Lower leg skin (tissue), 4 donors: Measurements from ENCODE around the gene CYB561D2. TPM values are rescaled to one million over a fixed set of nuclear protein-coding genes. Genes with fewer than 3 reads are reported as not detected.

Experiments used
- DNase-seq, 2 donors: peaks; one replicate each; pipeline ENCODE4 v3.0.0-alpha.2; 2019; ENCODE audit warnings: low spot score in 2 of 2
- H3K4me3 ChIP-seq: fragments of 200-600 bp; sonication (generic); 2 replicates; pipeline ENCODE4 v1.5.1; 2017; ENCODE audit warnings: mild to moderate bottlenecking, low read depth; ENCODE audit not compliant: poor library complexity, severe bottlenecking
- POLR2A ChIP-seq, 2 donors: fragments of 450-650 bp; IDR thresholded peaks; one replicate each; pipeline ENCODE4 v1.6.1; 2016 to 2017; ENCODE audit warnings: antibody characterized with exemption in 2 of 2, mild to moderate bottlenecking in 1 of 2, moderate library complexity in 1 of 2
- whole genome bisulfite sequencing, 2 donors: methylation state at CpG; one replicate each; pipeline ENCODE4 v1.1.5; 2018; 5-methylcytosine and 5-hydroxymethylcytosine counted together
- intact Hi-C: fragments of 100-400 bp; cut with DNase I; formaldehyde crosslinking; loops from one replicate; pipeline ENCODE4 v1.15.0; 2023; ENCODE audit warnings: low total_unique reads
- total RNA-seq, 4 donors: library from RNA; depleted of rRNA; stranded (reverse); fragments of >200 nt; gene quantifications; one replicate each; pipeline ENCODE4 v1.1.0, GENCODE V29; 2016
- TF ChIP-seq, protein P1 (sequence below), 3 donors: fragments of 450-650 bp; IDR thresholded peaks; one replicate each; pipeline ENCODE4 v1.5.1; 2016; ENCODE audit warnings: antibody characterized with exemption in 3 of 3, mild to moderate bottlenecking in 3 of 3, moderate library complexity in 2 of 3

Gene CYB561D2
- total RNA-seq, 4 donors from 2014 or later = 6.0 to 19.7 (median 11.6) TPM

GRCh38 chr3:50322386-50323091 is 28.1 kb upstream of the CYB561D2 start, which contains the start of gene HYAL2:
Gene HYAL2, minus strand, starts transcription at chr3:50322745. Its CDS starts 2,256 bp downstream, at chr3:50320489.
- peak in 1 of 2 donors; percentile 50 for DNase-seq
- TF ChIP-seq, protein P1, sequence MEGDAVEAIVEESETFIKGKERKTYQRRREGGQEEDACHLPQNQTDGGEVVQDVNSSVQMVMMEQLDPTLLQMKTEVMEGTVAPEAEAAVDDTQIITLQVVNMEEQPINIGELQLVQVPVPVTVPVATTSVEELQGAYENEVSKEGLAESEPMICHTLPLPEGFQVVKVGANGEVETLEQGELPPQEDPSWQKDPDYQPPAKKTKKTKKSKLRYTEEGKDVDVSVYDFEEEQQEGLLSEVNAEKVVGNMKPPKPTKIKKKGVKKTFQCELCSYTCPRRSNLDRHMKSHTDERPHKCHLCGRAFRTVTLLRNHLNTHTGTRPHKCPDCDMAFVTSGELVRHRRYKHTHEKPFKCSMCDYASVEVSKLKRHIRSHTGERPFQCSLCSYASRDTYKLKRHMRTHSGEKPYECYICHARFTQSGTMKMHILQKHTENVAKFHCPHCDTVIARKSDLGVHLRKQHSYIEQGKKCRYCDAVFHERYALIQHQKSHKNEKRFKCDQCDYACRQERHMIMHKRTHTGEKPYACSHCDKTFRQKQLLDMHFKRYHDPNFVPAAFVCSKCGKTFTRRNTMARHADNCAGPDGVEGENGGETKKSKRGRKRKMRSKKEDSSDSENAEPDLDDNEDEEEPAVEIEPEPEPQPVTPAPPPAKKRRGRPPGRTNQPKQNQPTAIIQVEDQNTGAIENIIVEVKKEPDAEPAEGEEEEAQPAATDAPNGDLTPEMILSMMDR (IDR thresholded peaks at IDR 0.05) = no peak
- 50 to 55% methylated on average over 31 of the region's 31 CpGs for WGBS, 2 donors
- peak within 1 kb of the TSS; percentile 42 for H3K4me3 ChIP-seq
- intact Hi-C loops = no loop called here

DNA sequence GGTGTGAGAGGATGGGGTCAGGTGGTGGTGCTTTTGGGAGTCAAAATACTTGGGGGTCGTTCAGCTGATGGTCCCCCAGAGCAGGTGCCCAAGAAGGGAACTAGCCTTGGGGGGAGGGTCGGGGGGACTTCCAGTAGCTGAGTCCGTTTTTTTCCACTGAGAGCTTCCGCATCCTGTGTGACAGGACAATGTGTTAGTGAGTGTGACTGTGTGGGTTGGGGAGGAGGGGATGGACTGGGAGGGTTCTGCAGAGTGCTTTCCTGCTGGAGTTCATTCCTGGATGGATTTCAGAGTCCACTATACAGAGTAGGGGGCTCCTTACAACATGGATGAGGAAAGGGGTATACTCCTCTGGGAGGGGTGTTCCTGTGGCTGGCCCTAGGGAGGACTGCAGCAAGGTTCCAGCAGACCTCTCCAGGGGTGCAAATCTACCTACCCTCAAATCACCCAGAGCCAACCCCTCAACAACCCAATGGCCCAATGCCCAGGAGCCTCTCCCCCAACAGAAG is 27.5 kb upstream of the CYB561D2 start:
- H3K4me3 ChIP-seq = no peak overlapping the region
- intact Hi-C loops = no loop called here
- TF ChIP-seq, protein P1 (IDR thresholded peaks at IDR 0.05) = no peak
- no peak for TF ChIP-seq POLR2A (IDR thresholded peaks at IDR 0.05)
- WGBS, 2 donors = 50 to 68% methylated on average over 4 of the region's 4 CpGs
- peak in 1 of 2 donors; percentile 18 for DNase-seq

GRCh38 chr3:50323614-50324199 is 27.0 kb upstream of the CYB561D2 start:
- intact Hi-C loops = no loop called here
- WGBS, 2 donors = 44 to 81% methylated on average over 4 of the region's 5 CpGs
- peak in 1 of 2 donors; percentile 36 for DNase-seq
- no peak overlapping the region for H3K4me3 ChIP-seq
- TF ChIP-seq POLR2A (IDR thresholded peaks at IDR 0.05) = no peak
- TF ChIP-seq, protein P1 (IDR thresholded peaks at IDR 0.05) = no peak

- WGBS, 2 donors = 44 to 50% methylated on average over 4 of the region's 4 CpGs
- intact Hi-C loops = no loop called here
- DNase-seq = peak in 1 of 2 donors; percentile 60
- H3K4me3 ChIP-seq = no peak overlapping the region
- TF ChIP-seq POLR2A (IDR thresholded peaks at IDR 0.05) = no peak
- TF ChIP-seq, protein P1 (IDR thresholded peaks at IDR 0.05) = peak in 1 of 3 donors; percentile 59
Measured at GRCh38 chr3:50324351-50325112, 26.1 kb upstream of the CYB561D2 start.

DNA sequence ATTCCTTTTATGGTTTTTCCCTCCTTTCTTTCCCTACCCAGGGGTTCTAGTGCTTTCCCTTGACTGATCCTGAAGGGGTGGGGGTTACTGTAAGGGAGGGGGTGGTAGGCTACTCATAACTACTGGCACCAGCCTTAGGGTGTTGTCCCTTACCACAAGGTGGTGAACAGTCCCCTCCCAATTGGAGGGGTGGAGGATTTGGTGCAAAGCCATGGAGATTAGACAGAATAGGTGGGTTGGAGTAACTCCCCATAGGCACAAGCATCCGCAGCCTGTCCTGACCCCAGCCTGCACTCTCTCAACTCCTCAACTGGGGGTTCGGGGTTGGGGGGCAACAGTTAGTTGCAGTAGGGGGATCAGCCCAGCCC is 25.6 kb upstream of the CYB561D2 start:
- no peak for TF ChIP-seq POLR2A (IDR thresholded peaks at IDR 0.05)
- TF ChIP-seq, protein P1 (IDR thresholded peaks at IDR 0.05) = no peak
- H3K4me3 ChIP-seq = no peak overlapping the region
- intact Hi-C loops = no loop called here
- WGBS, 2 donors = 71 to 94% methylated on average over 2 of the region's 2 CpGs
- no peak for DNase-seq
